ENCODE data around the gene PYM1.
A peak's percentile ranks its signal among the peaks of the same experiment; 100 is the strongest.

Gene PYM1

DNA sequence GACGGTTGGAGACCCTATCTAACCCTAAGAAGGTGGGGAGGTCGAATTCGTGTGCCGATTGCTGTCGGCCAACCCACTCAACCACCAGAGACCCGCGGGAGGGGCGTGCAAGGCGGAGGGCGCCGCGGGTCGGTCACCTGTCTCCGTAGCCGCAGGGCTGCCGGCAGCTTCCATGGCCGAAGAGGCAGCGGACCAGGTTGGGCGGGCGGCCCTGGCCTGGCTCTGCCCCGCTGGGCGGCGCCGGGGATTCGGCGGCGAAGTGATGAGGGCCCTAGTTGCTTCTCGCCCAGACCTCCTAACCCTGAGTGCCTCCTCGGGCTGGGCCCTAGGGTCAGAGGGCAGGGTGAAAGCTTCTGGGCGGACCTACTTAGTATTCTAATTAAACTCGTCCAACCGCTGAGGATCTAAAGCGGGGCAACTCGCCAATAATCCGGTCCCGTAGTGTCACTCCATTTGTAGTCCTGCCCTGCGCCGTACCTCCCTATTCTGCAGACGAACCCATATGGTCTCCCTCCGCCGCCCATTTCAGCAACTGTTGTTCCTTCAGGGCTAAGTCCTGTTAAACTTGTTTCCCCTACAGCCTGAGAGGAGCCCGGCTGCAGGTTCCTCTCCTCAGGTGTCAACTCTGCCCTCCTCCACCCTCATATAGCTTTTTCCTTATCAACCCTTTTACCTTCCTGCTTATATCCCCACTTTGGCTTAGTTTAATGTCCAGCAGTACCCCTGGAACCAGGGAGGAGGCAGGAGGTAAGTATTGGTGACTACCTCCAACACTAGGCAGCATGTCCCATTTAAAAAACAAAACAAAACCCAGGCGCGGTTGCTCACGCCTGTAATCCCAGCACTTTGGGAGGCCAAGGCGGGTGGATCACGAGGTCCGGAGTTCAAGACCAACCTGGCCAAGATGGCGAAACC, at the start of gene PYM1:
TSS of gene PYM1 (minus strand) at position 307 of the 915 bp plus-strand sequence. CDS start at position 174, 133 bp downstream.
- peak within 1 kb of the TSS; percentile 99 for H3K9ac ChIP-seq (ENCODE audit: low read depth, low read length)
- H3K9me3 ChIP-seq (ENCODE audit: control insufficient read depth, insufficient read depth, low read length): no peaks in the 10 kb centered on the region
- peaks cover 7% of the 10 kb centered on the region for H3K4me1 ChIP-seq (ENCODE audit: control insufficient read depth, insufficient read depth, low read length)
- H3K27me3 ChIP-seq (ENCODE audit: control insufficient read depth, insufficient read depth, low read length): peaks cover 16% of the 10 kb centered on the region
- peak within 1 kb of the TSS; percentile 100 for H3K4me3 ChIP-seq (ENCODE audit: low read depth, low read length)
- no peaks in the 10 kb centered on the region for H3K36me3 ChIP-seq (ENCODE audit: control insufficient read depth, insufficient read depth, low read length)

DNA sequence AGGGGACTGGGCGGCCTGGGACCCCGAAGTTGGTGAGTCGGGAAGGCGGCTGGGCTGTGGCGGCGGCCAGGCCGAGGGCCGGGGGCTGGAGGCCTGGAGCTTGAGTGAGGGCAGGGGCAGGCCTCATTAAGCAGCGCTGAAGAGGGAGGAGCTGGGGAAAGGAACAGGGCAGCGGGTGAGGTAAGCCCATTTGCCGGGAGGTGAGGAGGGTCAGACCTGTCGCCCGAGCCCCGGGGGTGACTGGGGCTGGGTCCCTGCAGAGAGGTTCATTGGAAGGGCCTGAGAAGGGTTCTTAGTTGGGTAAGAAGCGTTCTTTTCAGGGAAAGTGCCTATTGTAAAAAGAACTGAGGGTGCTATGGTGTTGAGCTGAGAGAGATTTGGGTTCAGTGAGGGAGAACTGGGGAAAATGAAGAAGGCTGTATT, 46.6 kb upstream of the PYM1 start:
- Histone ChIP-seq H3K9me3 (ENCODE audit: control insufficient read depth, insufficient read depth, low read length) (no peaks in the 10 kb centered on the region), H3K27me3 (ENCODE audit: control insufficient read depth, insufficient read depth, low read length) (no peaks in the 10 kb centered on the region), H3K4me3 (ENCODE audit: low read depth, low read length) (peak overlapping the region; percentile 91), H3K4me1 (ENCODE audit: control insufficient read depth, insufficient read depth, low read length) (peaks cover 3% of the 10 kb centered on the region), H3K9ac (ENCODE audit: low read depth, low read length) (peak overlapping the region; percentile 84), H3K36me3 (ENCODE audit: control insufficient read depth, insufficient read depth, low read length) (peaks cover 4% of the 10 kb centered on the region)

DNA sequence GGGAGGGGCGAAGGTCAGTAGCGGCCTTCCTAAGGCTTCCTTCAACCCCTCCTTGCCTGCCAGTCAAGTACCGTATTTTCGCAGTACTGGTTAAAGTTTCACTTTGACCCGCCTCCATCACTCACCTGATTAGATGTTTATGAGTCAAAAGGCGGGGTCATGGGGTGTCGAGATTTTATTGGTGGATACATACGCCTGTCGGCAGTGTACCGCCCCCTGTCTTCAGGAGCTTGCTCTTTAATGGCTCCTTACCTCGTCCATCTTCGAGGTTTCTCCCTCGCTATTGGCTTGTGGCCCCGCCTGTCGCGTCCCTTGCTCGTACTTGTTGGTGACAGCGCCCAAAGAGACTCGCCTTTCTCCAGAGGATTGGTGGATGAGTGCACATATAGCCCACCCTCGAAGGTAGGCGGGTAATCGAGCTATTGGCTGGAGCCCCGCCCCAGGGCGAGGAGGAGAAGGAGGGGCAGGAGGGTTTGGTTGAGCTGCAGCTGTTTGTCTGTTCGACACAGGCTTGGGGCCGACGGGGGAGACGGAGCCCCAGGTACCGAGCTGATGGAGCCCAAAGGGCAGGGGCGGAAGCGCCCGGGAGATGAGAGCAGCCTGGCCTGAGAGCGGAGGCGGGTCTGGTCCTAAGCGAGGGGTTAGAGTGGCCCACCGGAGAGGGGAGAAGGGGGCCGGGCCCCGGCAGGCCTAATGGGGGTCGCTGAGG, 46.1 kb upstream of the PYM1 start, which contains the start of gene RAB5B:
TSS of gene RAB5B (plus strand) at position 480 of the 709 bp plus-strand sequence. CDS start 12,883 bp downstream, outside the sequence.
- Histone ChIP-seq H3K36me3 (ENCODE audit: control insufficient read depth, insufficient read depth, low read length) (peaks cover 4% of the 10 kb centered on the region), H3K9ac (ENCODE audit: low read depth, low read length) (peak within 1 kb of the TSS; percentile 84), H3K9me3 (ENCODE audit: control insufficient read depth, insufficient read depth, low read length) (no peaks in the 10 kb centered on the region), H3K4me3 (ENCODE audit: low read depth, low read length) (peak within 1 kb of the TSS; percentile 91), H3K4me1 (ENCODE audit: control insufficient read depth, insufficient read depth, low read length) (peaks cover 3% of the 10 kb centered on the region), H3K27me3 (ENCODE audit: control insufficient read depth, insufficient read depth, low read length) (no peaks in the 10 kb centered on the region)

DNA sequence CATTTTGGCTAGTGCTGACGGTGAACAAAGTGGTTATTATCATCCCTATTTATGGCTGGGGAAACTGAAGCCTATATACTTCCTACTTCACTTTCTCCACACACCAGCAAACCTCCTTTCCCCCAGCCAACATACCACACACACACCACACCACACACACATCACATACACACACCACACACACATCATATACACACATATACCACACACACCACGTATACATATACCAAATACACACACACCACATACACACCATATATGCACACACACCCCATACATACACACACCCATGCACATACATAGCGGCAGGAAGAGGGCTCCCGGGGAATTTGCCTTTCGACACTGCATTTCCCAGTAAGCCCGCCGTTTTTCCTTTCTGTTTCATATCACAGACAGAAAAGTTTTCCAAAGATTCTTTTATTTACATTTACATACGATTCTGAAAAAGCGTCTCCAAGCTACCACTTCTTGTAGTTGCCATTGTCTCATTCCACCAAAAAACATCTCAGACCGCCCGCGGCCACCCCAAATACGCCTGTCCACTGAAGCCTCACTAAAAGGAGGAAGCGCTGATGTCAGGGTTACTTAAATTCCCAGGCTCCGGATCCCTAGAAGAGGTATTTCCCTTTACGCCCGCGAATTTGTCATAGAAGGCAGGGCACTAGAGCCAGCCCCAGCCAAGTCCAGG, 45.4 kb upstream of the PYM1 start:
- Histone ChIP-seq H3K36me3 (ENCODE audit: control insufficient read depth, insufficient read depth, low read length) (peaks cover 4% of the 10 kb centered on the region), H3K4me1 (ENCODE audit: control insufficient read depth, insufficient read depth, low read length) (peaks cover 3% of the 10 kb centered on the region), H3K4me3 (ENCODE audit: low read depth, low read length) (peak overlapping the region; percentile 49), H3K9me3 (ENCODE audit: control insufficient read depth, insufficient read depth, low read length) (no peaks in the 10 kb centered on the region), H3K9ac (ENCODE audit: low read depth, low read length) (no peak overlapping the region), H3K27me3 (ENCODE audit: control insufficient read depth, insufficient read depth, low read length) (no peaks in the 10 kb centered on the region)

- Histone ChIP-seq H3K9ac (ENCODE audit: low read depth, low read length) (no peak overlapping the region), H3K4me3 (ENCODE audit: low read depth, low read length) (no peak overlapping the region), H3K27me3 (ENCODE audit: control insufficient read depth, insufficient read depth, low read length) (no peaks in the 10 kb centered on the region), H3K36me3 (ENCODE audit: control insufficient read depth, insufficient read depth, low read length) (no peaks in the 10 kb centered on the region), H3K9me3 (ENCODE audit: control insufficient read depth, insufficient read depth, low read length) (no peaks in the 10 kb centered on the region), H3K4me1 (ENCODE audit: control insufficient read depth, insufficient read depth, low read length) (peaks cover 3% of the 10 kb centered on the region)
Observed at GRCh38 chr12:55972456-55972855, 44.8 kb upstream of the PYM1 start.

DNA sequence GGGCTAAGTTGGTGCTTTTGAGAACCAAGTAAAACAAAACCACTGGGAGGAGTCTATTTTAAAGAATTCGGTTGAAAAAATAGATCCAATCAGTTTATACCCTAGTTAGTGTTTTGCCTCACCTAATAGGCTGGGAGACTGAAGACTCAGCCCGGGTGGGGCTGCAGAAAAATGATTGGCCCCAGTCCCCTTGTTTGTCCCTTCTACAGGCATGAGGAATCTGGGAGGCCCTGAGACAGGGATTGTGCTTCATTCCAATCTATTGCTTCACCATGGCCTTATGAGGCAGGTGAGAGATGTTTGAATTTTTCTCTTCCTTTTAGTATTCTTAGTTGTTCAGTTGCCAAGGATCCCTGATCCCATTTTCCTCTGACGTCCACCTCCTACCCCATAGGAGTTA, 44.3 kb upstream of the PYM1 start:
- H3K4me3 ChIP-seq (ENCODE audit: low read depth, low read length): no peak overlapping the region
- H3K36me3 ChIP-seq (ENCODE audit: control insufficient read depth, insufficient read depth, low read length): no peaks in the 10 kb centered on the region

GRCh38 chr12:55970775-55971174, 43.1 kb upstream of the PYM1 start:
- peaks cover 3% of the 10 kb centered on the region for H3K4me1 ChIP-seq (ENCODE audit: control insufficient read depth, insufficient read depth, low read length)
- H3K27me3 ChIP-seq (ENCODE audit: control insufficient read depth, insufficient read depth, low read length): no peaks in the 10 kb centered on the region
- H3K9ac ChIP-seq (ENCODE audit: low read depth, low read length): no peak overlapping the region
- H3K9me3 ChIP-seq (ENCODE audit: control insufficient read depth, insufficient read depth, low read length): no peaks in the 10 kb centered on the region
- no peak overlapping the region for H3K4me3 ChIP-seq (ENCODE audit: low read depth, low read length)
- no peaks in the 10 kb centered on the region for H3K36me3 ChIP-seq (ENCODE audit: control insufficient read depth, insufficient read depth, low read length)

More for the DNA sequence above, 44.3 kb upstream of the PYM1 start:
- H3K9me3 ChIP-seq (ENCODE audit: control insufficient read depth, insufficient read depth, low read length): no peaks in the 10 kb centered on the region
- H3K9ac ChIP-seq (ENCODE audit: low read depth, low read length): no peak overlapping the region
- no peaks in the 10 kb centered on the region for H3K27me3 ChIP-seq (ENCODE audit: control insufficient read depth, insufficient read depth, low read length)
- peaks cover 3% of the 10 kb centered on the region for H3K4me1 ChIP-seq (ENCODE audit: control insufficient read depth, insufficient read depth, low read length)

DNA sequence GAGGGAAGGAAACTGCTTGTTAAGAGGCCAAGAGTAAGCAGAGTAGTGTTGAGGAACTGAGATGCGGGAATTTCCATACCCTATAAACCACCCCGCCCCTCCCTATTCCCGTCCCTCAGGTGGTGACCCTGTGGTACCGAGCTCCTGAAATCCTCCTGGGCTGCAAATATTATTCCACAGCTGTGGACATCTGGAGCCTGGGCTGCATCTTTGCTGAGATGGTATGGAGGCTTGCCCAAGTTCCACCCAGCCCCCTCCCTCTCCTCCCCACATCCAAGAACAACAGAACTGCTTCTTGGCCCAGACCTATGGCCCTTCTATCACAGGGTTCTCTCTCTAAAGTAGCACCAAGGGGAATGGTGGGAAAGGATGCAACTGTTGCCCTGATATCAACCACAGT, 41.7 kb upstream of the PYM1 start:
- H3K4me1 ChIP-seq (ENCODE audit: control insufficient read depth, insufficient read depth, low read length): no peaks in the 10 kb centered on the region
- H3K27me3 ChIP-seq (ENCODE audit: control insufficient read depth, insufficient read depth, low read length): no peaks in the 10 kb centered on the region
- H3K9me3 ChIP-seq (ENCODE audit: control insufficient read depth, insufficient read depth, low read length): no peaks in the 10 kb centered on the region
- H3K9ac ChIP-seq (ENCODE audit: low read depth, low read length): no peak overlapping the region
- no peaks in the 10 kb centered on the region for H3K36me3 ChIP-seq (ENCODE audit: control insufficient read depth, insufficient read depth, low read length)
- no peak overlapping the region for H3K4me3 ChIP-seq (ENCODE audit: low read depth, low read length)

GRCh38 chr12:55966408-55967281, 39.0 kb upstream of the PYM1 start, which contains the start of gene CDK2:
CDK2 (plus strand) TSS chr12:55966830; CDS start chr12:55967009, 179 bp downstream.
- no peaks in the 10 kb centered on the region for H3K27me3 ChIP-seq (ENCODE audit: control insufficient read depth, insufficient read depth, low read length)
- no peaks in the 10 kb centered on the region for H3K9me3 ChIP-seq (ENCODE audit: control insufficient read depth, insufficient read depth, low read length)
- peak within 1 kb of the TSS; percentile 93 for H3K4me3 ChIP-seq (ENCODE audit: low read depth, low read length)
- no peaks in the 10 kb centered on the region for H3K4me1 ChIP-seq (ENCODE audit: control insufficient read depth, insufficient read depth, low read length)
- H3K9ac ChIP-seq (ENCODE audit: low read depth, low read length): peak within 1 kb of the TSS; percentile 82
- no peaks in the 10 kb centered on the region for H3K36me3 ChIP-seq (ENCODE audit: control insufficient read depth, insufficient read depth, low read length)

DNA sequence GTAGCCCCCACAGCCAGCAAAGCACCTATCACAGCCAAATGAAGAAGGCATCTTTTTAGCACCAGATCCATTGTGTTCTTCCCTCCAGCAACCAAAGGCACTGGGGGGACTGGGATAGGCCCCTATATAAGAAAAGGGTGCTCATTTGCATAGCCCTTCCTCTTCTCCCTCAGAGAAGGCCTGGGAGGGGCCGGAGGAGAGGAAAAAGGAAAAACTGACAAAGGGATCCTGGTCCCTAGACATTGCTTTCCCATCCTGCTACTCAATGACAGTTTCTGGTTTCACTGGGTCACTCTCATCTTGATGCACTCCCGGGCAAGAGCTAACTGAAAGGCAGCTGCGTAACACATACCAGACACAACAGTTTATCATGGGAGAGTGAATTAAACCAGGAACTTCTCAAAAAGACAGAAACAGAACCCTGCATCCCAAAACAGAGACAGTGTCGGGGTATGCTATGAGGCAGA, 38.3 kb upstream of the PYM1 start, which contains the start of gene PMEL:
TSS of gene PMEL (minus strand) at position 102 of the 467 bp plus-strand sequence. CDS start at position 71, 31 bp downstream.
- Histone ChIP-seq H3K27me3 (ENCODE audit: control insufficient read depth, insufficient read depth, low read length) (no peaks in the 10 kb centered on the region), H3K4me3 (ENCODE audit: low read depth, low read length) (peak within 1 kb of the TSS; percentile 93), H3K4me1 (ENCODE audit: control insufficient read depth, insufficient read depth, low read length) (no peaks in the 10 kb centered on the region), H3K36me3 (ENCODE audit: control insufficient read depth, insufficient read depth, low read length) (peaks cover 6% of the 10 kb centered on the region), H3K9ac (ENCODE audit: low read depth, low read length) (peak within 1 kb of the TSS; percentile 82), H3K9me3 (ENCODE audit: control insufficient read depth, insufficient read depth, low read length) (no peaks in the 10 kb centered on the region)

Measured in iPS-15b (cell line).